T-helper 9 cell (primary cell): ENCODE measurements around the gene RAD51B.
"Not testable (repeated sequence)": the region's sequence is repeated elsewhere in the genome, so short reads cannot be mapped to it uniquely, and the experiment has no call there.

Source experiments
- DNase-seq: peaks from one replicate; pipeline ENCODE4 v3.0.0-alpha.2; 2020

RAD51B gene

GRCh38 chr14:68219407-68219806 lies 399.8 kb downstream of the RAD51B start:
- no peak for DNase-seq

- not testable (repeated sequence) for DNase-seq
Measured at GRCh38 chr14:68221046-68221445, 401.5 kb downstream of the RAD51B start.

GRCh38 chr14:68222154-68222553 lies 402.6 kb downstream of the RAD51B start:
- DNase-seq, result no peak

- no peak for DNase-seq
Measured at GRCh38 chr14:68222726-68223125, 403.1 kb downstream of the RAD51B start.

GRCh38 chr14:68223631-68224030 lies 404.1 kb downstream of the RAD51B start:
- no peak for DNase-seq

- no peak for DNase-seq
Measured at GRCh38 chr14:68225321-68225720, 405.7 kb downstream of the RAD51B start.

- no peak for DNase-seq
Measured at GRCh38 chr14:68226523-68226922, 406.9 kb downstream of the RAD51B start.

- DNase-seq, result no peak
Measured at GRCh38 chr14:68228656-68229055, 409.1 kb downstream of the RAD51B start.

- DNase-seq, result no peak
Measured at GRCh38 chr14:68229423-68230100, 410.0 kb downstream of the RAD51B start.

- no peak for DNase-seq
Measured at GRCh38 chr14:68230202-68230949, 410.8 kb downstream of the RAD51B start.

GRCh38 chr14:68230950-68231717 lies 411.6 kb downstream of the RAD51B start:
- no peak for DNase-seq

GRCh38 chr14:68231898-68232297 lies 412.3 kb downstream of the RAD51B start:
- no peak for DNase-seq

- no peak for DNase-seq
Measured at GRCh38 chr14:68232300-68233055, 412.9 kb downstream of the RAD51B start.

GRCh38 chr14:68233101-68233784 lies 413.7 kb downstream of the RAD51B start:
- DNase-seq, result no peak

GRCh38 chr14:68234101-68234905 lies 414.7 kb downstream of the RAD51B start:
- no peak for DNase-seq

- DNase-seq, result no peak
Measured at GRCh38 chr14:68235011-68235410, 415.4 kb downstream of the RAD51B start.

- DNase-seq, result no peak
Measured at GRCh38 chr14:68236582-68237458, 417.2 kb downstream of the RAD51B start.

GRCh38 chr14:68238551-68238950 lies 419.0 kb downstream of the RAD51B start:
- DNase-seq, result no peak

GRCh38 chr14:68238976-68239375 lies 419.4 kb downstream of the RAD51B start:
- DNase-seq, result no peak
